ENCODE data around the gene PLXNA1.

PLXNA1 gene

DNA sequence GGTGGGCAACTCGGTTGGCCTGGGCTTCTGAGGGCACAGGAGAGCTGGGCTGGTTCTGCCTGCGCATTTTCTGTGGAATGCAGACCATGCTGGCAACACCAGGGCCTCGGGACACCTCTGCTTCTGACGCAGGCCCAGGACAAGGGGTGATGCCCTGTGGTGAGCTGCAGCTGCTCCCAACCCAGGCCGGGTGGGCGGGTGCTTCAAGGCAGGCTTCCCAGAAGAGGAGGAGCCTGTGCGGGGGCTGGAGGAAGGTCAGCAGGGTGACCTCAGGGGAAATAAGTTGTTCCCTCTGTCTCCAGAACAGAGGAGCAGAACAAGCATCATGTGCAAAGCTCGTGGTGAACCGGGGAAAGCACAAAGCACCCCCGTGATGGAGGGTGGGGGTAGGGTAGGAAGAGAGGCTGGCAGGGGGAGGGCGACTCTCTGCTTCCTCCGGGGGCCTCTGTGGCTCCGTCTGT lies 11.0 kb upstream of the PLXNA1 start:
- TF ChIP-seq TCF4 (CRISPR knock-in tag; IDR thresholded peaks at IDR 0.05; ENCODE audit: borderline replicate concordance): 0 out of 2 replicates have a peak, but pooled peaks have one; percentile 10
- TF ChIP-seq GLIS3 (CRISPR knock-in tag; IDR thresholded peaks at IDR 0.05): no peak
- TF ChIP-seq ZNF70 (CRISPR knock-in tag; IDR thresholded peaks at IDR 0.05): no peak
- ATAC-seq: peak; percentile 52; the same call in 2 of the 3 replicates

- TF ChIP-seq PATZ1 (CRISPR knock-in tag; IDR thresholded peaks at IDR 0.05; ENCODE audit: borderline replicate concordance) (no peak), BACH2 (CRISPR knock-in tag; IDR thresholded peaks at IDR 0.05; ENCODE audit: borderline replicate concordance) (no peak), RARB (CRISPR knock-in tag; IDR thresholded peaks at IDR 0.05) (no peak), OSR1 (CRISPR knock-in tag; IDR thresholded peaks at IDR 0.05) (no peak), ZNF70 (CRISPR knock-in tag; IDR thresholded peaks at IDR 0.05) (no peak), ZNF8 (CRISPR knock-in tag; IDR thresholded peaks at IDR 0.05) (no peak), ISL1 (CRISPR knock-in tag; IDR thresholded peaks at IDR 0.05) (no peak), TCF4 (CRISPR knock-in tag; IDR thresholded peaks at IDR 0.05; ENCODE audit: borderline replicate concordance) (no peak), PPARA (CRISPR knock-in tag; IDR thresholded peaks at IDR 0.05; ENCODE audit: borderline replicate concordance) (no peak), POU6F1 (CRISPR knock-in tag; IDR thresholded peaks at IDR 0.05; ENCODE audit: borderline replicate concordance, low read depth) (no peak)
- TF ChIP-seq, protein P1, sequence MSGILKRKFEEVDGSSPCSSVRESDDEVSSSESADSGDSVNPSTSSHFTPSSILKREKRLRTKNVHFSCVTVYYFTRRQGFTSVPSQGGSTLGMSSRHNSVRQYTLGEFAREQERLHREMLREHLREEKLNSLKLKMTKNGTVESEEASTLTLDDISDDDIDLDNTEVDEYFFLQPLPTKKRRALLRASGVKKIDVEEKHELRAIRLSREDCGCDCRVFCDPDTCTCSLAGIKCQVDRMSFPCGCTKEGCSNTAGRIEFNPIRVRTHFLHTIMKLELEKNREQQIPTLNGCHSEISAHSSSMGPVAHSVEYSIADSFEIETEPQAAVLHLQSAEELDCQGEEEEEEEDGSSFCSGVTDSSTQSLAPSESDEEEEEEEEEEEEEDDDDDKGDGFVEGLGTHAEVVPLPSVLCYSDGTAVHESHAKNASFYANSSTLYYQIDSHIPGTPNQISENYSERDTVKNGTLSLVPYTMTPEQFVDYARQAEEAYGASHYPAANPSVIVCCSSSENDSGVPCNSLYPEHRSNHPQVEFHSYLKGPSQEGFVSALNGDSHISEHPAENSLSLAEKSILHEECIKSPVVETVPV (CRISPR knock-in tag; IDR thresholded peaks at IDR 0.05): no peak
- ATAC-seq: no peak
Measured at GRCh38 chr3:126972866-126973265, 10.0 kb upstream of the PLXNA1 start.

- TF ChIP-seq ZNF70 (CRISPR knock-in tag; IDR thresholded peaks at IDR 0.05) (no peak), TOX (CRISPR knock-in tag; IDR thresholded peaks at IDR 0.05; ENCODE audit: borderline replicate concordance) (no peak), ESRRG (CRISPR knock-in tag; IDR thresholded peaks at IDR 0.05) (no peak), ISL1 (CRISPR knock-in tag; IDR thresholded peaks at IDR 0.05) (no peak), CSDC2 (CRISPR knock-in tag; IDR thresholded peaks at IDR 0.05) (no peak), RARB (CRISPR knock-in tag; IDR thresholded peaks at IDR 0.05) (no peak)
- TF ChIP-seq, protein P2, sequence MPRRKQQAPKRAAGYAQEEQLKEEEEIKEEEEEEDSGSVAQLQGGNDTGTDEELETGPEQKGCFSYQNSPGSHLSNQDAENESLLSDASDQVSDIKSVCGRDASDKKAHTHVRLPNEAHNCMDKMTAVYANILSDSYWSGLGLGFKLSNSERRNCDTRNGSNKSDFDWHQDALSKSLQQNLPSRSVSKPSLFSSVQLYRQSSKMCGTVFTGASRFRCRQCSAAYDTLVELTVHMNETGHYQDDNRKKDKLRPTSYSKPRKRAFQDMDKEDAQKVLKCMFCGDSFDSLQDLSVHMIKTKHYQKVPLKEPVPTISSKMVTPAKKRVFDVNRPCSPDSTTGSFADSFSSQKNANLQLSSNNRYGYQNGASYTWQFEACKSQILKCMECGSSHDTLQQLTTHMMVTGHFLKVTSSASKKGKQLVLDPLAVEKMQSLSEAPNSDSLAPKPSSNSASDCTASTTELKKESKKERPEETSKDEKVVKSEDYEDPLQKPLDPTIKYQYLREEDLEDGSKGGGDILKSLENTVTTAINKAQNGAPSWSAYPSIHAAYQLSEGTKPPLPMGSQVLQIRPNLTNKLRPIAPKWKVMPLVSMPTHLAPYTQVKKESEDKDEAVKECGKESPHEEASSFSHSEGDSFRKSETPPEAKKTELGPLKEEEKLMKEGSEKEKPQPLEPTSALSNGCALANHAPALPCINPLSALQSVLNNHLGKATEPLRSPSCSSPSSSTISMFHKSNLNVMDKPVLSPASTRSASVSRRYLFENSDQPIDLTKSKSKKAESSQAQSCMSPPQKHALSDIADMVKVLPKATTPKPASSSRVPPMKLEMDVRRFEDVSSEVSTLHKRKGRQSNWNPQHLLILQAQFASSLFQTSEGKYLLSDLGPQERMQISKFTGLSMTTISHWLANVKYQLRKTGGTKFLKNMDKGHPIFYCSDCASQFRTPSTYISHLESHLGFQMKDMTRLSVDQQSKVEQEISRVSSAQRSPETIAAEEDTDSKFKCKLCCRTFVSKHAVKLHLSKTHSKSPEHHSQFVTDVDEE (CRISPR knock-in tag; IDR thresholded peaks at IDR 0.05): no peak
- TF ChIP-seq, protein P1 (CRISPR knock-in tag; IDR thresholded peaks at IDR 0.05): no peak
- no peak for ATAC-seq
Measured at GRCh38 chr3:126973814-126974213, 9.1 kb upstream of the PLXNA1 start.

DNA sequence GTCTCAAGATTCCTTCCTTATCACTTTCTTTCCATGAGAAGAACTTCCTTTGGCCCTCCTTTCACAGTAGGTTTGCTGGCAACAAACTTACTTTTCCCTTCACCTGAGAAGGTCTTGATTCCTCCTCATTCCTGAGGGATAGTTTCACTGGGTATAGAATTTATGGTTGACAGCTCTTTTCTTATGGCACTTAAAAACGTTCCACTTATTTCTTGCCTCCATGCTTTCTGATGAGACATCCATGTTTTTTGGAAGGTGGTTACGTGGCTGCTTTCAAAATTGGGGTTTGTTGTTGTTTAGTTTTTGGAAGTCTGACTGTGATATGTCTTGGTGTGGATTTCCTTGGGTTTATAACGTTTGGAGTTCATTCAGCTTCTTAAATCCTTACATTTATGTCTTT lies 8.2 kb upstream of the PLXNA1 start:
- no peak for ATAC-seq
- TF ChIP-seq ZNF8 (CRISPR knock-in tag; IDR thresholded peaks at IDR 0.05) (no peak), GLIS3 (CRISPR knock-in tag; IDR thresholded peaks at IDR 0.05) (no peak), ZFP3 (CRISPR knock-in tag; IDR thresholded peaks at IDR 0.05) (no peak), ESRRG (CRISPR knock-in tag; IDR thresholded peaks at IDR 0.05) (no peak), ZFP30 (CRISPR knock-in tag; IDR thresholded peaks at IDR 0.05) (no peak), ZC3H10 (CRISPR knock-in tag; IDR thresholded peaks at IDR 0.05) (no peak), POU6F1 (CRISPR knock-in tag; IDR thresholded peaks at IDR 0.05; ENCODE audit: borderline replicate concordance, low read depth) (no peak), OSR1 (CRISPR knock-in tag; IDR thresholded peaks at IDR 0.05) (no peak), PPARA (CRISPR knock-in tag; IDR thresholded peaks at IDR 0.05; ENCODE audit: borderline replicate concordance) (no peak)
- TF ChIP-seq, protein P1 (CRISPR knock-in tag; IDR thresholded peaks at IDR 0.05): no peak
- TF ChIP-seq, protein P2 (CRISPR knock-in tag; IDR thresholded peaks at IDR 0.05): no peak
